Measurements from ENCODE around the gene MPDU1. TPM values are rescaled to one million over a fixed set of nuclear protein-coding genes. Genes with fewer than 3 reads are reported as not detected.

The MPDU1 gene
- total and polyA plus RNA-seq, 10 of the 15 experiments (the other 5 are each of a cell fraction or from before 2014, with no cell fraction given): 3.6 to 138 (median 78.9) TPM

GRCh38 chr17:7572588-7573323 lies 10.9 kb upstream of the MPDU1 start (continued):
- TF ChIP-seq BCLAF1 (IDR thresholded peaks at IDR 0.05): no peak
- TF ChIP-seq SKIL (IDR thresholded peaks at IDR 0.05; ENCODE audit: low read depth, poor library complexity, severe bottlenecking): peak; percentile 68
- TF ChIP-seq SPI1 (IDR thresholded peaks at IDR 0.05; ENCODE audit: borderline replicate concordance, insufficient read depth, low read depth, low read length): no peak
- TF ChIP-seq NFYB (IDR thresholded peaks at IDR 0.05; ENCODE audit: insufficient read depth, low read depth, low read length): peak; percentile 100
- TF ChIP-seq ATF3 (IDR thresholded peaks at IDR 0.05; ENCODE audit: borderline replicate concordance, extremely low read depth, low read depth, low read length): no peak
- no peak for TF ChIP-seq RELA (IDR thresholded peaks at IDR 0.05; ENCODE audit: borderline replicate concordance, partially characterized antibody)
- no peak for TF ChIP-seq ESRRA (IDR thresholded peaks at IDR 0.05; ENCODE audit: low read length)
- peak; percentile 100 for TF ChIP-seq DPF2 (IDR thresholded peaks at IDR 0.05)
- TF ChIP-seq RB1 (IDR thresholded peaks at IDR 0.05; ENCODE audit: borderline replicate concordance): no peak; the same call in 1 of the 2 replicates
- TF ChIP-seq NR2C1 (IDR thresholded peaks at IDR 0.05): no peak
- TF ChIP-seq STAT1 (conservative IDR thresholded peaks at IDR 0.05): no peak
- TF ChIP-seq ZNF207 (IDR thresholded peaks at IDR 0.05; ENCODE audit: borderline replicate concordance): no peak; the same call in 1 of the 2 replicates
- no peak for TF ChIP-seq HDGF (IDR thresholded peaks at IDR 0.05)
- TF ChIP-seq SREBF2 (IDR thresholded peaks at IDR 0.05; ENCODE audit: low read length): no peak
- no peak for TF ChIP-seq CUX1 (IDR thresholded peaks at IDR 0.05; ENCODE audit: insufficient replicate concordance, low read depth, low read length)
- no peak for TF ChIP-seq SMC3 (IDR thresholded peaks at IDR 0.05; ENCODE audit: borderline replicate concordance, low read length)
- peak; percentile 99 for TF ChIP-seq POLR2AphosphoS5 (IDR thresholded peaks at IDR 0.05; ENCODE audit: low read length)
- TF ChIP-seq SMARCA5 (IDR thresholded peaks at IDR 0.05): no peak

Data from GM12878 (cell line).